Measurements from ENCODE around the gene C2orf80.

DNA sequence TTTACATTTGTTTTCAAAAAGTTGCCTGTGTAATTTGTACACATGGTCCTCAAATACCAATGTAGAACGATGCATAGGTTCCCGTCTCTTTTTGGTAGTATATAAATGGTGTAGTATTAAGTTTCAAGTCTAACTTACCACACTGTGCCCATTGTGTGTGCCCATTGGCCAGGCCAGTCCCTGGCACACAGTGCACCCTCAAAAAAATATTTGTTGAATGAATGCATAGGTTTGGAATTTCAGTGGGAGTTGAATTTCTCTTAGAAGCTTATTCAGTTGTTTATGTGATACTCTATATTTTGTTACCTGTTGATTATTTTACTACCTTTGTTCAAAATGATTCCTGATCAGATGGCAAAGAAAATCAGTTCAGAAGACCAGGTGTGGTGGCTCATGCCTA lies 35.0 kb upstream of the C2orf80 start:
- TF ChIP-seq, protein P1, sequence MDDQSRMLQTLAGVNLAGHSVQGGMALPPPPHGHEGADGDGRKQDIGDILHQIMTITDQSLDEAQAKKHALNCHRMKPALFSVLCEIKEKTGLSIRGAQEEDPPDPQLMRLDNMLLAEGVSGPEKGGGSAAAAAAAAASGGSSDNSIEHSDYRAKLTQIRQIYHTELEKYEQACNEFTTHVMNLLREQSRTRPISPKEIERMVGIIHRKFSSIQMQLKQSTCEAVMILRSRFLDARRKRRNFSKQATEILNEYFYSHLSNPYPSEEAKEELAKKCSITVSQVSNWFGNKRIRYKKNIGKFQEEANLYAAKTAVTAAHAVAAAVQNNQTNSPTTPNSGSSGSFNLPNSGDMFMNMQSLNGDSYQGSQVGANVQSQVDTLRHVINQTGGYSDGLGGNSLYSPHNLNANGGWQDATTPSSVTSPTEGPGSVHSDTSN (IDR thresholded peaks at IDR 0.05): no peak
- TF ChIP-seq, protein P2, sequence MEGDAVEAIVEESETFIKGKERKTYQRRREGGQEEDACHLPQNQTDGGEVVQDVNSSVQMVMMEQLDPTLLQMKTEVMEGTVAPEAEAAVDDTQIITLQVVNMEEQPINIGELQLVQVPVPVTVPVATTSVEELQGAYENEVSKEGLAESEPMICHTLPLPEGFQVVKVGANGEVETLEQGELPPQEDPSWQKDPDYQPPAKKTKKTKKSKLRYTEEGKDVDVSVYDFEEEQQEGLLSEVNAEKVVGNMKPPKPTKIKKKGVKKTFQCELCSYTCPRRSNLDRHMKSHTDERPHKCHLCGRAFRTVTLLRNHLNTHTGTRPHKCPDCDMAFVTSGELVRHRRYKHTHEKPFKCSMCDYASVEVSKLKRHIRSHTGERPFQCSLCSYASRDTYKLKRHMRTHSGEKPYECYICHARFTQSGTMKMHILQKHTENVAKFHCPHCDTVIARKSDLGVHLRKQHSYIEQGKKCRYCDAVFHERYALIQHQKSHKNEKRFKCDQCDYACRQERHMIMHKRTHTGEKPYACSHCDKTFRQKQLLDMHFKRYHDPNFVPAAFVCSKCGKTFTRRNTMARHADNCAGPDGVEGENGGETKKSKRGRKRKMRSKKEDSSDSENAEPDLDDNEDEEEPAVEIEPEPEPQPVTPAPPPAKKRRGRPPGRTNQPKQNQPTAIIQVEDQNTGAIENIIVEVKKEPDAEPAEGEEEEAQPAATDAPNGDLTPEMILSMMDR (IDR thresholded peaks at IDR 0.05): no peak
